Ishikawa (cell line): Measurements from ENCODE around the gene SDK1.

Source experiments
- CEBPB ChIP-seq: IDR thresholded peaks from 2 replicates; pipeline ENCODE4 v1.6.1; 2012
- CREB1 ChIP-seq: IDR thresholded peaks from 2 replicates; pipeline ENCODE4 v1.6.1; 2012; ENCODE audit warnings: low read depth
- EGR1 ChIP-seq: IDR thresholded peaks from 2 replicates; pipeline ENCODE4 v1.6.1; 2012
- EP300 ChIP-seq: IDR thresholded peaks from 2 replicates; pipeline ENCODE4 v1.6.1; 2012; ENCODE audit warnings: borderline replicate concordance
- FOXM1 ChIP-seq: IDR thresholded peaks from 2 replicates; pipeline ENCODE4 v1.6.1; 2012; ENCODE audit warnings: low read depth, borderline replicate concordance
- NFIC ChIP-seq: IDR thresholded peaks from 2 replicates; pipeline ENCODE4 v1.6.1; 2012
- RAD21 ChIP-seq: IDR thresholded peaks from 2 replicates; pipeline ENCODE4 v1.6.1; 2012; ENCODE audit warnings: low read depth
- TAF1 ChIP-seq: IDR thresholded peaks from 2 replicates; pipeline ENCODE4 v1.6.1; 2012; ENCODE audit warnings: low read depth, mild to moderate bottlenecking
- TCF12 ChIP-seq: IDR thresholded peaks from 2 replicates; pipeline ENCODE4 v1.6.1; 2012; ENCODE audit warnings: low read depth
- TEAD4 ChIP-seq: IDR thresholded peaks from 2 replicates; pipeline ENCODE4 v1.6.1; 2012
- USF1 ChIP-seq: IDR thresholded peaks from 2 replicates; pipeline ENCODE4 v1.6.1; 2012
- YY1 ChIP-seq: IDR thresholded peaks from 2 replicates; pipeline ENCODE4 v1.6.1; 2012; ENCODE audit warnings: low read depth
- ZBTB7A ChIP-seq: IDR thresholded peaks from 2 replicates; pipeline ENCODE4 v1.6.1; 2012; ENCODE audit warnings: low read depth
- TF ChIP-seq, protein P1 (sequence below): IDR thresholded peaks from 2 replicates; pipeline ENCODE4 v1.6.1; 2012; ENCODE audit warnings: low read depth, mild to moderate bottlenecking
- TF ChIP-seq, protein P2 (sequence below): IDR thresholded peaks from 2 replicates; pipeline ENCODE4 v1.6.1; 2012

SDK1 gene

GRCh38 chr7:3301831-3302618 is 973 bp downstream of the SDK1 start:
- TF ChIP-seq NFIC (no peak), RAD21 (no peak), ZBTB7A (0 out of 2 replicates have a peak, but pooled peaks have one; percentile 6), CEBPB (no peak), TEAD4 (no peak), CREB1 (no peak)
- TF ChIP-seq, protein P1, sequence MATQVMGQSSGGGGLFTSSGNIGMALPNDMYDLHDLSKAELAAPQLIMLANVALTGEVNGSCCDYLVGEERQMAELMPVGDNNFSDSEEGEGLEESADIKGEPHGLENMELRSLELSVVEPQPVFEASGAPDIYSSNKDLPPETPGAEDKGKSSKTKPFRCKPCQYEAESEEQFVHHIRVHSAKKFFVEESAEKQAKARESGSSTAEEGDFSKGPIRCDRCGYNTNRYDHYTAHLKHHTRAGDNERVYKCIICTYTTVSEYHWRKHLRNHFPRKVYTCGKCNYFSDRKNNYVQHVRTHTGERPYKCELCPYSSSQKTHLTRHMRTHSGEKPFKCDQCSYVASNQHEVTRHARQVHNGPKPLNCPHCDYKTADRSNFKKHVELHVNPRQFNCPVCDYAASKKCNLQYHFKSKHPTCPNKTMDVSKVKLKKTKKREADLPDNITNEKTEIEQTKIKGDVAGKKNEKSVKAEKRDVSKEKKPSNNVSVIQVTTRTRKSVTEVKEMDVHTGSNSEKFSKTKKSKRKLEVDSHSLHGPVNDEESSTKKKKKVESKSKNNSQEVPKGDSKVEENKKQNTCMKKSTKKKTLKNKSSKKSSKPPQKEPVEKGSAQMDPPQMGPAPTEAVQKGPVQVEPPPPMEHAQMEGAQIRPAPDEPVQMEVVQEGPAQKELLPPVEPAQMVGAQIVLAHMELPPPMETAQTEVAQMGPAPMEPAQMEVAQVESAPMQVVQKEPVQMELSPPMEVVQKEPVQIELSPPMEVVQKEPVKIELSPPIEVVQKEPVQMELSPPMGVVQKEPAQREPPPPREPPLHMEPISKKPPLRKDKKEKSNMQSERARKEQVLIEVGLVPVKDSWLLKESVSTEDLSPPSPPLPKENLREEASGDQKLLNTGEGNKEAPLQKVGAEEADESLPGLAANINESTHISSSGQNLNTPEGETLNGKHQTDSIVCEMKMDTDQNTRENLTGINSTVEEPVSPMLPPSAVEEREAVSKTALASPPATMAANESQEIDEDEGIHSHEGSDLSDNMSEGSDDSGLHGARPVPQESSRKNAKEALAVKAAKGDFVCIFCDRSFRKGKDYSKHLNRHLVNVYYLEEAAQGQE: no peak
- TF ChIP-seq, protein P2, sequence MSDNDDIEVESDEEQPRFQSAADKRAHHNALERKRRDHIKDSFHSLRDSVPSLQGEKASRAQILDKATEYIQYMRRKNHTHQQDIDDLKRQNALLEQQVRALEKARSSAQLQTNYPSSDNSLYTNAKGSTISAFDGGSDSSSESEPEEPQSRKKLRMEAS: no peak

DNA sequence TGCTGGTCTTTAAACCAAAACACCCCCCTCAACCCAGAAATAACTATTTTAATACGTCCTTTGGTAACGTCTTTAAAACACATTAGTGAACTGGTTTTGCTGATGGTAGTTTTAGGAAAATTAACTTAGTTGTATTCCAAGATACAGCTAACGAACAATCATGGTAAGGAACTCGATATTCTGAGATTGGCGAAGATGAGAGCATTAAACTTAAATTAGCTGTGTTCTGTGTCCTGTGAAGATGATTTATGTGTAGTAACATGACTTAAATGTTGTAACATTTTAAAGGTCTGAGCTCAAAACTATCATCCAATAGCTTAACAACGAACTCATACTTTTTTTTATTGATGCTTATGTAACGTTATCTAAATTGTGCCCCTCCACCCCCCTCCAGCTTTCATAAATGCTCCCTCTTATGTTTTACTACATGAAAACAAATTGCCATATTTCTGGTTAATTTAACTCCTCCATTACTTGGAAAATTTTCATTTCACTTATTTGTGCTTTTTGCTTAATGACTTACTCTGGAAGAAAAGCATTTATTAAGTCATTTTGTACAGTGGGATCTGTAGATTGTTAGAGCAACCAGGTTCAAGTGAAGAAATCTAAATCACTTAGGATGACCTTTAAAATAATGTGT is 1.7 kb downstream of the SDK1 start:
- TF ChIP-seq CREB1: no peak
- TF ChIP-seq, protein P1: no peak
- no peak for TF ChIP-seq CEBPB
- no peak for TF ChIP-seq FOXM1
- no peak for TF ChIP-seq NFIC
- TF ChIP-seq, protein P2: no peak
- no peak for TF ChIP-seq USF1
- TF ChIP-seq TEAD4: no peak
- no peak for TF ChIP-seq RAD21
- TF ChIP-seq EGR1: no peak
- TF ChIP-seq EP300: no peak
- TF ChIP-seq ZBTB7A: no peak
- TF ChIP-seq TAF1: no peak
- no peak for TF ChIP-seq YY1
- TF ChIP-seq TCF12: no peak

- TF ChIP-seq, protein P1: no peak
Observed at GRCh38 chr7:3304131-3304530, 3.1 kb downstream of the SDK1 start.

DNA sequence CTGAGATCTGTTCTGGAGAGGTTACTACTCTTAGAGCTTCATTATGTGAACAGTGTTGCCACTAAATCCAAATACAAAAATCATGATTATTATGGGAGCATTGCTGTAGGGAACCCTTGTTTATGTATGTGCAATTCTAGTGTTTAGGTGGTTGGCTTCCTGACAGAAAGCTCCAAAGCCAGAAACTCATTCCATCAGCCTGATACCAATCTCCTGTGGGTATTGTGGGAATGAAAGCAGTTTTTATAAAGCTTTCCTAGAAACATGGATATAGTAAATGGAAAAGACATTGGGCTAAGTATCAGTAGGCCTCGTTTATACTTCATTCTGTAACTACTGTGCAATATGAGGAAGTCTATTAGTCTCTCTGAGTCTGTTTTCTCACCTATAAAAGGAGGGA is 6.4 kb downstream of the SDK1 start:
- no peak for TF ChIP-seq RAD21
- TF ChIP-seq EGR1: no peak
- TF ChIP-seq TAF1: no peak
- no peak for TF ChIP-seq USF1
- no peak for TF ChIP-seq CREB1
- no peak for TF ChIP-seq EP300
- no peak for TF ChIP-seq CEBPB
- TF ChIP-seq TCF12: no peak

DNA sequence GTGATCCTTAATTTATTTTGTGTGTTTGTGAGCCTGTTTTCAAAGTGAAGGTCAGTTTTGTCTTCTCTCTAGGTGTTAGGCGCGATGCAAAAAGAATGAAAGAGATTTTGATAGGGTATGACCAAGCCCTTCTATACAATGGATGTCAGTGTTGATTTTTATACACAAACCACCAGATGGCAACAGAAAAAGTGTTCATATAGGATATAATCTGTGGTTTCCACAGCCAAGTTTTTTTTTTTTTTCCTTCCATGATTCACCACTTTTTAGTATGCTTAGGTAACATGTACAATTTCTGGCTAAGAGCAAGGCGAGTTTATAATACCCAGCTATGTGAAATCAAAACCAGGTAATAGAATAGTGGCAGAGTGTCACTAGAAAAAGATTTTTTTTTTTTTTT is 8.1 kb downstream of the SDK1 start:
- TF ChIP-seq TEAD4: no peak
